Brain microvascular endothelial cell (primary cell): ENCODE data around the gene PPP1R3G.

Source experiments
- DNase-seq: peaks from one replicate; pipeline ENCODE4 v3.0.0-alpha.2; 2020
- H3K27ac ChIP-seq: fragments of 250-450 bp; sonication (Bioruptor Pico); 2 replicates; pipeline ENCODE4 v1.5.1; 2020; ENCODE audit warnings: mild to moderate bottlenecking, moderate library complexity
- H3K27me3 ChIP-seq: fragments of 250-450 bp; sonication (Bioruptor Pico); replicated peaks from 2 replicates; pipeline ENCODE4 v1.5.1; 2020; ENCODE audit warnings: mild to moderate bottlenecking
- H3K36me3 ChIP-seq: fragments of 250-450 bp; sonication (Bioruptor Pico); replicated peaks from 2 replicates; pipeline ENCODE4 v1.5.1; 2020; ENCODE audit warnings: mild to moderate bottlenecking
- H3K4me3 ChIP-seq: 2 replicates; pipeline ENCODE4 v1.5.1; 2011; ENCODE audit warnings: low read depth, mild to moderate bottlenecking, control low read depth, low read length, moderate library complexity
- CTCF ChIP-seq: IDR thresholded peaks from 2 replicates; pipeline ENCODE4 v1.5.1; 2011; ENCODE audit warnings: low read depth, mild to moderate bottlenecking, moderate library complexity, low read length, control low read depth, inconsistent platforms; ENCODE audit errors: missing control alignments
- in situ Hi-C: cut with HindIII; loops from 2 replicates; pipeline ENCODE4 v1.10.0; 2017; ENCODE audit warnings: low sequenced_read_pairs, low pct_ligation_motif_present

The PPP1R3G gene

GRCh38 chr6:5063617-5064016 is 21.5 kb upstream of the PPP1R3G start:
- H3K36me3 ChIP-seq: no peaks in the 10 kb centered on the region
- H3K27me3 ChIP-seq: no peaks in the 10 kb centered on the region
- no peak overlapping the region for H3K4me3 ChIP-seq
- TF ChIP-seq CTCF: no peak
- in situ Hi-C loops: no loop called here
- H3K27ac ChIP-seq: no peak overlapping the region
- no peak for DNase-seq

GRCh38 chr6:5066456-5067093 is 18.6 kb upstream of the PPP1R3G start:
- DNase-seq: no peak
- TF ChIP-seq CTCF: no peak
- in situ Hi-C loops: no loop called here

GRCh38 chr6:5067305-5067704 is 17.8 kb upstream of the PPP1R3G start:
- Histone ChIP-seq H3K36me3 (no peaks in the 10 kb centered on the region), H3K4me3 (no peak overlapping the region), H3K27ac (no peak overlapping the region), H3K27me3 (no peaks in the 10 kb centered on the region)
- in situ Hi-C loops: no loop called here
- DNase-seq: no peak
- no peak for TF ChIP-seq CTCF

More at GRCh38 chr6:5066456-5067093, 18.6 kb upstream of the PPP1R3G start:
- Histone ChIP-seq H3K4me3 (no peak overlapping the region), H3K36me3 (no peaks in the 10 kb centered on the region), H3K27me3 (no peaks in the 10 kb centered on the region), H3K27ac (no peak overlapping the region)

GRCh38 chr6:5068153-5068751 is 16.9 kb upstream of the PPP1R3G start:
- H3K36me3 ChIP-seq: no peaks in the 10 kb centered on the region
- no peak overlapping the region for H3K4me3 ChIP-seq
- DNase-seq: no peak
- no peaks in the 10 kb centered on the region for H3K27me3 ChIP-seq
- TF ChIP-seq CTCF: no peak
- in situ Hi-C loops: no loop called here
- no peak overlapping the region for H3K27ac ChIP-seq

GRCh38 chr6:5071216-5071615 is 13.9 kb upstream of the PPP1R3G start:
- no peak overlapping the region for H3K4me3 ChIP-seq
- in situ Hi-C loops: no loop called here
- TF ChIP-seq CTCF: no peak
- no peak for DNase-seq
- H3K36me3 ChIP-seq: no peaks in the 10 kb centered on the region
- H3K27ac ChIP-seq: no peak overlapping the region
- no peaks in the 10 kb centered on the region for H3K27me3 ChIP-seq

GRCh38 chr6:5072440-5072839 is 12.7 kb upstream of the PPP1R3G start:
- H3K27me3 ChIP-seq: no peaks in the 10 kb centered on the region
- H3K27ac ChIP-seq: no peak overlapping the region
- H3K4me3 ChIP-seq: no peak overlapping the region
- DNase-seq: no peak
- in situ Hi-C loops: no loop called here
- no peaks in the 10 kb centered on the region for H3K36me3 ChIP-seq
- no peak for TF ChIP-seq CTCF
